Hepatocyte (in vitro differentiated cells): ENCODE measurements around the gene BAG5.

Experiments
- CTCF ChIP-seq: fragments of 200-600 bp; sonication (generic); IDR thresholded peaks from 2 replicates; pipeline ENCODE4 v1.5.1; 2016; ENCODE audit warnings: antibody characterized with exemption, mild to moderate bottlenecking; ENCODE audit not compliant: poor library complexity
- EZH2 ChIP-seq: fragments of 200-600 bp; sonication (generic); IDR thresholded peaks from 2 replicates; pipeline ENCODE4 v1.6.1; 2016; ENCODE audit warnings: antibody characterized with exemption, mild to moderate bottlenecking, borderline replicate concordance
- EZH2phosphoT487 ChIP-seq: fragments of 200-600 bp; sonication (generic); IDR thresholded peaks from one replicate; pipeline ENCODE4 v1.6.1; 2018; ENCODE audit warnings: antibody characterized with exemption, mild to moderate bottlenecking, low read depth, moderate library complexity; ENCODE audit not compliant: unreplicated experiment, severe bottlenecking

GRCh38 chr14:103552011-103552845 lies 10.2 kb downstream of the BAG5 start:
- no peak for TF ChIP-seq CTCF
- no peak for TF ChIP-seq EZH2phosphoT487
- no peak for TF ChIP-seq EZH2
